GM18909 (cell line): ENCODE measurements around the gene MAX.
A peak's percentile ranks its signal among the peaks of the same experiment; 100 is the strongest.

Experiments used
- ATAC-seq: cut with Tn5 transposase; IDR thresholded peaks from one replicate; pipeline ENCODE4 v1.9.1; 2021; ENCODE audit warnings: mild to moderate bottlenecking; ENCODE audit not compliant: unreplicated experiment, poor library complexity

MAX gene

DNA sequence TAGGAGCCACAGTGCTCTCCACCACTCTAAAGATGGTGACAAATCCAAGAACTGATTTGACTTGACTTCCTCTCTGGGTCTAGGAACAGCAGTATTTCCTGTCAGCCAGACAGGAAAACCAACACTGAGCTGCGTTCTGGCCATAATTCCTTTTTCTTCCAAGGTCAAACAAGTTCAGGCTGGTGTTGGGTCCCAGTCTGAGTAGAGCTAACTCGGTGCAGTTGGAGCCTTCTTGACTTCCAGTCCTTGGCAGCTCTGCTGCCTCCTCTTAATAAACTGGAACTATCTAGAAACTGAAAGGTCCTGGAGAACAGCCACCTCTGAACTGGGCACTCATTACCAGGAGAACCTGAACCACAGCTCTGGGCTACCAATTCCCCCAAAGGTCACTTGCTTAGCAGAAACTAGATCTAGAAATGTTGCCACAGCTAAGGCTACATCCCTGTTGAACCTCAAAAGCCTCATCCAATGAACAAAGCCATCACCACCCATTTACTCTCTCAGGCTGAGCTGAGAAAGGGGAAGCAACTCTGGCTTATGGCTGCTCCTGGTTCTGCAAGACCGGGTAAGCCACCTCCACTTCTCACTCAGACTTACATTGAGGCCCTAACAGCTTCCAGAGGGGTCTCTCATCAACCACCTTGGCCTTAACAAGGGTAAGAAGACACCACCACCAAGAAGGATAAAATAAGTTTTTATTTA lies 27.7 kb downstream of the MAX start:
- ATAC-seq: no peak

DNA sequence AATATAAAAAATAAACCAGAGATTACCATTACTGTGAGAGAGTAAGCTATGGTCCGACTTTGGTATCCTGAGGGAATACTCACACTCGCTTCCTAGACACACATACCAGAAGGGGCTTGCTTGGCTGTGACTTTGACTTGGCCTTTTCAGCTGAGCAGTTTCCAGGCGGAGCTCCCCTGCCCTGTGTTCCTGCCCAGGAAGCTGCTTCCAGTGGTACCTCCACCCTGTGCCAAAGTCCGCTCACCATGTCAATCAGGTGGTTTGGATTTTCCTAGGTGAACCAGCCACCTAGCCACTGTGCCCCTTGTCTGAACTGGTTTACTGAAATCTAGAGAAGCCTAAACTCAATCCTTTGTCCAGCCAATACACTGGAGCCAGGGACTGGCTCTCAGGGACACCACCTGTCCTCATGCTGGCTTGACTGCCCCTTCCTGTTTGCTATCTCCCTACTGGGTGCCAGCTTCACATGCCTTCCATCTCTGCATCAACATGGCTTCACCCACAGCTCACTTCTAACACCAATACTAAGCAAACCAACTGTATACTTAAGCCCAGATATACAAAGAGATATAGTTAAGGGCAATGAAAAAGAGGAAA lies 28.6 kb downstream of the MAX start:
- no peak for ATAC-seq

DNA sequence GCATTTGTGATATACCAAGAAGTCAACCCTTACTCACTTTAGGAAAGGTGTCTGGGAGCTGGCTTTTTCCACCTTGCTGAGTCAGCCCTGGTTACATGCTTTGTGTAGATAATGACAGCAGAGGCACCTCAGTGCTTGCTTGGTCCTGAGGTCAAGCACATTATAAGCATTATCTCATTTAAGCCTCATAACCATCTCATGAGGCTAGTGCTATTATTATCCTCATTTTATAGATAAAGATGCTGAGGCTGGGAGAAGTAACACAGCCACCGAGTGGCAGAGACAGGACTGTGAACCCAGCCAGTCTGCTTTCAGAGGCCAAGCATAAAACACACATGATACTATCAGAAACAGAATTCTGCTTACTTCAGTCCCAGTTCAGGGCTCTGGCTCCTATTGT lies 29.4 kb downstream of the MAX start:
- no peak for ATAC-seq

DNA sequence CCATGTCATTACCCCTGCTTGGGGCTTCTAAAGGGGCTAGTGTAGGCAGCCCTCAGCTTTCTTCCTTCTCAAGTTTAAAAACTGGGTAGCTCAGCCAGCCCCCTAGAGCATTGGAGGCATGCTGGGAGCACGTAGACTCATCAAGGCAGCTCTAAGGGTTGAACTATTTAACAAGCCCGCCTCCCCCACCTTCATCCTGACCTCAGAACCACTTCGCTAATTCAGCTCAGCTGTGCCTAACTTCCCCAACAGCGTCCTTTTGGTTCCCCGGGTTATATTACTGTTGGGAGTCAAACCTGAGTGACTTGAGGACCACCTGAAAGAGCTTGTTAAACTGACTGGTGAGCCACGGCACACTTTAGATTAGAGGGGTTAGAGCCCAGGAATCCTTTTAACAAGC lies 30.1 kb downstream of the MAX start:
- no peak for ATAC-seq

DNA sequence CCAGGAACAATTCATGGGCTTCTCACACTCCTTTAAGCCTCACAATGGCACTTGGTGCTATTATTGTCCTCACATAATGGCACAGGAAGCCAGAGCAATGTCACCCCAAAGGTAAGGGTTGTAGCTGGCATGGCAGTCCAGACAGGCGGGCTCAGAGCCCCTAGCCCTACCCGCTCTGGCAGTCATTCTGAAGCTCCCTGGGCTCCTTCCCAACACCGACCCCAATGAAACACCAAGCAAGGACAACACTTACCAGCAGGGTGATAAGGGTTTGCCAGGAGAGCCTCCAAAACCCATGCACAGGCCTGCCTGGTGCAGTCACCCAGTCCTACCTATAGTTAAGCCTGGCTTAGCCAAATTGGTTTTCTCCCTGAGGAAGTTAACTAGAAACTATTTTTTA lies 30.8 kb downstream of the MAX start:
- no peak for ATAC-seq

DNA sequence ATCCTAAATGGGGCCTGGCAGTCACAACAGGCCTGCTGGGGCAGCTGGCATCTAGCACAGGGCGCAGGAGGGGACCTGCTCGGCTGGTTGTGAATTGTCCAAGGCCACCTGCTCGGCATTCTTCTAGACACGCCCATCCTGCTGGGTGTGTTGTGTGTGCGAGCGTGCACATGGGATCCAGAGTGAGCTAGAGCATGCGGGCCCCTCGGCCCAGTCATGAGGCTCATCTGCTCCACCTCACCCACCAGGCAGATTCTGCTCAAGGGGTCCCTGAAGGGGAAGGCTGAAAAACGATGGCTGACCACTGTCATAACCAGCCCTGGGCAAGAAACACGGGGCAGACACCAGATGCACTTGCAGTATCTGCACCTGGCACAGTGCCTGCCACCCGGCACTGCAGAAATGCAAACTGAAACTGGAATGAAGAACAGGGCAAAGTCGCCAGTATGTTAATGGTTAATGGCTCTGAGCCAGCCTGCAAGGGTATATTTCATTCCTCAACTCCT lies 31.8 kb downstream of the MAX start:
- ATAC-seq: peak; percentile 77

DNA sequence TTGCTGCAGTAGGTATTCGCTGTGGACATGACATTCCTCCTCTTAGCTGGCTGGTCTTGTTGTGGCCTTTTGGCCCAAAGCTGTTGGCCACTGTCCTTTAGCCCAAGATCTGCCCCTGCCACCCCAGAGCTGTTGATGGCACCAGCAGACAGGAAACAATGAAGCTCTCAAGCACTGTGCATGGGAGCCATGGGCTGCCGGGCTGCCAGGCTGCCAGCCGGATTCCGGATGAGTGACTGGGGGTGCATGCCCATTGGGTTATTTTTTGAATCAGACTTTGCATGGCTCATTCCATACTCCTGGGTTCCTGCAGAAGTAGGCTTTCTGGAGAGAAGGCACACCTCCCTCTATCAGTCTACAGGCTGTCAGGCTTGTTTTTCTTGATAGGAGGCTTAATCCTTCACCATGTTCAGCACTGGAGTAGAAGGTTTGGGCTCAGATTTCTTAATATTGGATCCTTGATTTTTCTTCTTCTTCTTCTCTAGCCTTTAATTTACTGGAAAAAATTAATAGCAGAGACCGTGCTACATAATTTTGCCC lies 32.4 kb downstream of the MAX start:
- ATAC-seq: no peak

DNA sequence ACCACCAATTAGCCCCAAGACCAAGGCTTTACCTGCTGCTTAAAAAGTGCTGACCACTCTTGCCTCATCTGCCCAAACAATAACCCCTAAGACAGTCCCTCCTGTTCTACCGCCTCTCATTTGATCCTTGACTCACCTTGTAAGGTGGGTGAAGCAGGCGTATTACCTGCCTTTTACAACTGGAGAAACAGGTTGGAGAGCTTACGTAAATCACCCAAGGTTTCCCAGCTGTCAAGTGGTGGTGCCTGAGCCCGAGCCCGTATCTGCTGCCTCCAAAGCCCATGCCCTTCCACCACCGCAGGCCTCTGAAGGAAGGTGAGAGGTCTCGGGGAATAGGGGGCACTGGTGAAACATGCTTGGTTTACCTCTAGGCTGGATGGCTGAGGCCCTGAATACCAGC lies 36.6 kb downstream of the MAX start:
- ATAC-seq: no peak

DNA sequence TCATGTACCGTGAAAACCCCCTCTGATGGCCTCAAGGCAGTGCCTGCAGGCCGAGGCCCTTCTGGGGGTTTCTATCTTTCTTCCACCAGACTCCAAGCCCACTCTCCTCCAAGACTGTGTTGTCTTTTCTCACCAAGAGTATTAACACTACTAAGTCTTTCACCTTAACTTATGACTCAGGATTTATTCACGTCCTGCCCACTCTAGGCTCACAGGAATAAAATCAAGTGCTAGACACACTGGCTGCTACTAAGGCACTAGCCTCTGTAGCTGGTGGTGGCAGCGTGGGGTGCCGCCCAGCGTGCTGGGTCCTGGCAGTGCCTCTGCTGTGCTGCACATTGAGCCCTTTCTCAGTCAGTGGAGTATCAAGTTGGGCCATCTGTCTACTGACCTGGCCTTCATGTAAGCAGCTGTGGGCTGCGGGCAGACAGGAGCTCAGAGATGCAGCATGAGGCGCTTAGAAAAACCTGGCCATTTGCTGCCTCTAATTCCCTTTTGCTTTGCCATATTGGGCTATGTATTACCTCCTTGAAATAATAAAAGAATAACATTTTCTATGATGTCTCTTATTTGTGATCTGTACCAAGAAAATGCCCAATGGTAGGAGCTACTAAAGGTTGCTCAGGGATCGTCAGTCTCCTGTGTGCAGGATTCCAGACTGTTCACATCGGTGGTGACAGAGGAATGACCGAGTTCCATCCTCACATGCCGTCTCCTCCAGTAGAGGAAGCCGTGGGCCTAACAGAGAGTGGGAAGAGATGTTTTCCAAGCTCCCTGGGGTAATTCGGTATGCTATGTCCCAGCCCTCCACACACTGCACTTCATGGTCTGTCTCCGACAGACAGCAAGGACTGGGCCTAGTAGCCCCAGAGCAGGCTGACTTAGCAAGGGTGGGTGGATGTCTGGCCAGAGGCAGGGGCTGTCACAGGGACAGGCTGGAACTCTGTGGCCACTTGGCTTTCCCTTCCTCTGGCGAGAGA lies 39.9 kb downstream of the MAX start:
- ATAC-seq: no peak

DNA sequence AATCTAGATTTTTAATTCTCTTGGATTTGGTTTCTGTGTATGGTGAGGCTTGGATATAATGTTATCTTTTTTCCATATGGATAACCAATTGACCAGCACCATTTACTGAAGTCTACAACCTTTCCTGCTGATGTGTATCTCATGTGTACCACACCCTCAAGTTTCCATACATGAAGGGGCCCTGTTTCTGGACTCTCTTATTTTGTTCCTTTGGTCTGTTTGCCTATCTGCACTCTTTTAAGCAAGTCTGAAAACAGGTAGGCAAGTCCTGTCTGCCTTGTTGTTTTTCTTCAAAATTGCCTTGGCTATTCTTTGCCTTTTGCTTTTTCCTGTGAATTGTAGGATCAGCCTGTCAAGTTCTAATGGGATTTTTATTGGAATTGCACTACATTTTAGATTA lies 44.6 kb downstream of the MAX start:
- no peak for ATAC-seq

DNA sequence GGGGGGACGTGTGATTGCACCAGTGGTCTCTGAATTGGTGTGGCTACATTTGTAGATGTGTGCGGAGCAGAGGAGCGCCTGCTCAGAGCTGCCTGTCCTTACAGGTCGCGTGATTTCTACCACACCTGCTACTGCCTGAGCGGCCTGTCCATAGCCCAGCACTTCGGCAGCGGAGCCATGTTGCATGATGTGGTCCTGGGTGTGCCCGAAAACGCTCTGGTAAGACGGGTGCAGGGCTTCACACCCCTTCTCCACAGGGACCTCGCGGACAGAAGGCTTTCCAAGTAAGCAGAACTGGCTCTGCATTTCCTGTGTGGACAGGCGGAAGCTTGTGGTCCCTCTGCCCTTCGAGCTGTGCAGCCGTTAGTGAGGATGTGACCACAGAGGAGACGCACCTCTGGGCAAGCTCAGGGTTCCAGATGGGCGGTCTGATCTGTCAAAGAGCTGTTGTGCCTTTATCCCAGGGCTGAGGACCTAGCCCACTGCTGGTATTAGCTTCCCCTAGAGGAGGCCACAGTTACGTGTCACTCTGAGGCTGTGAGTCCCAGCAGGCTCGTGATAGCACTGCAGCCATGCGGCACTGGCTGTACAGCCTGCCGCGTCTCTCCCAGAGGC lies 47.7 kb downstream of the MAX start:
- ATAC-seq: no peak

DNA sequence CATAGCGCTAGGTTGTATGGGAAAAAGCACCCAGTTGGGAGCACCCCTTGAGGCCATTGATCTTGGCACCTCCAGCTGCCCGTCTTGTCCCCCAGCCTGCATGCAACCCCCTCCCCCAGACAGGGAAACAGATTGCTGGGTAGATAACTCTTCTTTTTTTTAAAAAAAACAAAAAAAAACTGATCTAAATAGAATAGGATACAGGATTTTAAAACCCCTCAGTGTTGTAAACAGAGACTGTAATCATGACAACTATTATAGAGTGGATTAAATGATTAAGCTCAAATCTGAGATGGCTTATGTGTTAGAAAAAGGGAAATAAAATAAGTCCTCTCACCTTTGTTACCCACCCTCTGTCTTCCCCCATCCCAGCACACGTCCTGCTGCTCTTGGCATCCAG lies 48.9 kb downstream of the MAX start:
- ATAC-seq: no peak

DNA sequence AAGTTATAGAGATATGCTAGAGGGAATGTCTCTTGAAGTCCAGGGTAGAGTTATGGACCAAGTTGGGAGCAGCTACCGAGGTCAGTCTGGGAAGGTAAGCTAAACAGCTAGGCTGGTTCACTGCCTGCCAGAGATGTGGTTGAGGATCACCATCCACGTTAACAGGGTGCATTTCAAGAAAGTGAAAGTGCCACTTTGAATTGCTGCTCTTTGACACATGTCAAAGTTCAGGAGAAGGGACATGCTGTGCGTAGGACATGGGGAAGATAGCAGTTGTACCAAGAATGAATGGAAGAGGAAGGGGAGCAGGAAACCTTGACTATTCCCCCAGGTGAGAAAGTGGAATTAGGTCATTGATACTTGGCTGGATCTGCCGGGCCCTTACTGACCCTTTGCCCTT lies 49.5 kb downstream of the MAX start:
- no peak for ATAC-seq

DNA sequence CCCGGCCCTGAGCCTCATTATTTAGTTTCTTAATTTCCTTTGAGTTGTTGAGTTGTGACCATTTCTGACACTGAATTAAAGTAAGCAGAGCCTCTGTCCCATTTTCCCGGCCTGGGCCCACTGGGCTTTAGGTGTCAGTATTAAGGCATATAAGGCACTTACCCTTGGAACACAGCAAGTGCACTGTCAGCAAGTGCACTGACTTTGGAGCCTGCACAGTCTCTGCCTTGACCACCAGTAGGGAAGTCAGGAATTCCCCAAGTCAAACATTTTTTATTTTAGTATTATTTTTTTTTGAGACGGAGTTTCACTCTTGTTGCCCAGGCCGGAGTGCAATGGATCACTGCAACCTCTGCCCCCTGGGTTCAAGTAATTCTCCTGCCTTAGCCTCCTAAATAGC lies 56.6 kb downstream of the MAX start:
- ATAC-seq: no peak

DNA sequence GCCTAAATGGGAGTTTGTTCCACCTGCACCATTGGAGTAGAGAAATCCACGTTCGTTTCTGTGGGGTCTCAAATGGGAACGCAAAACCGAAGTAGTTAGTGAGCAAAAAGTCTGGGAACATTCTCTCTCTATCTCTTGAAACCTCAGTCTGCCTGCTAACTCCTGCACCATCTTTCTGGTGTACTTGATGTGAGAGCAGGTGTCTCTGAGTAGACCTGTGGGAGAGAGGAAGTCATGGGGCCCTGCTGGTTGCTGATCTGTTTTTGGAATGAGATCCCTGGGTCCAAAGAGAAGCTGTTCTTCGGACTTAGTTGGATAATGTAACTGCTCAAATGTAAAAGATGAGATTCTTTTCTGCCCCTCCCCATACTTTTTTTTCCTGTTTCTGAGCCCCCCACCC lies 57.3 kb downstream of the MAX start:
- no peak for ATAC-seq

DNA sequence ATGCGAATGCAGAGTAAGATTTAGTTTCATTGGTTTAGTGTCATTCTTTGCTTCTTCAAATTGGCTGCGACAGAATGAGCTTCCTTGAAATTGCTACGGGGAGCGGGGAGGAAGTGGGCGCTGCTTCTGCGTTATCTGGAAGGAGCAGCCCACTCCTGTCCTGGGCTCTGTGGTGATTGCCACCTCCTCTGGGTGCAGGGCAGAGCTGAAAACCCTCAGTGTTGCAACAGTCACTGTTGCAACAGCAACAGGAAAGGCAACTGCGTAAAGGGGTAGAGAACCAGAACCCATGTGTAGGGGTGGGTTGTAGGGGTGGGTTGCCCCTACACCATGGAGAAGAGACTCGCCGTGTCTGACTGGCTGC lies 57.7 kb downstream of the MAX start:
- ATAC-seq: no peak

DNA sequence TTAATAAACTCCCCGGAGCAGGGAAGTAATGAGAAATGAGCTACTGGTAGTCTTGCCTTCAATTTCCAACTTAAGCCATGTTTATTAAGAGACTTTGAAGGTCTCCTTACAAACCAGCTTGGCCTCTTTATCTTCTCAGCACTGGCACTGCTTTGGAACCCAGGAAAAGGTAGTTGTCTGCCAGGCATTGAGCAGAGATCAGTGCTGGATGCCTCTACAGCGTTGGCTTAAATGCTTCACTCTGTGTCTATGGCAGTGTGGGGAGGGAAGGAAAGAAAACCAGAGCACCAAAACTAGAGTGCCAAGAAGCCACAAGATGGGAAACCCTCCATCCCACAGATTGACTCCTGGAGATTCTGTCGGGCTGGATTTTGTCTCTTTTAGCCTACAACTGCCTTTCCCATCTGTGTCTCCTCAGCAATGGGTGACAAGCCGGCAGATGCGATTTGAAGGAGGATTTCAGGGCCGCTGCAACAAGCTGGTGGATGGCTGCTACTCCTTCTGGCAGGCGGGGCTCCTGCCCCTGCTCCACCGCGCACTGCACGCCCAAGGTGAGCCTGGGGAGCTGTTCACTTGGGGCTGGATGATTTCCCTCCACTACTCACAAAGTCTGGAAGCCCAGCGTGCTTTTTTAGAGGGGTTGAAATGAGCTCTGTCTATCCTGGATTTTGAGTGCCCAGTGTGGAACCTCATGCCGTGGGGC lies 58.3 kb downstream of the MAX start:
- ATAC-seq: no peak

DNA sequence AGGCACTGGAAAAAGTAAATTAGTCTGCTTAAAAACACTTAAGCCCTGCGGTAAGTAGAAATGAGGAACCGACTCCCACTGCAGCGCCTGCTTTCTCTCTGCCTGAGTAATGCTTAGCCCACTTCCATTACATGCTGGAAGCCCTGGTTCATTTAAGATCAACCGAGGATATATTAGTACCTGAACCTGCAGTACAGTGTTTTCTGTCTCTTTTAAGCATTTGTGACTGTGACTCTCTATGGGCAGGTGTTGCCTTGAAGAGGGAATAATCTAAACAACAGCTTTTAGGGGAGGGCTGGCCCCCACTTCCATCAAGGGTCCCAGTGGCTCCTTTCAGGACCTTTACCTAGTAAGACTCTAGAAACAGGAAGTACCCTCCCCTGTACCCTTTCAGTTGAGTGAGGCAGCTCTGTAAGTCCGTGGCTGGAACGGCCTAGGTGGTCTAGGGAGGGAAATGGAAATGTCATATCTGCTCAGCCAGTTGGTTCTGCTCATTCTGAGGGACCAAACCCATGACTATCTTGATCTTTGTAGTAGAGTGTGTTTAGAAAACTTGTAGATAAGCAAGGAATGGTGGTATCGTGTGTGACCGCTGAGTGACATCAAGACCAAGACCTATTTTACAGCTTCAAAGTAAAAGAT lies 59.5 kb downstream of the MAX start:
- ATAC-seq: peak; percentile 66

DNA sequence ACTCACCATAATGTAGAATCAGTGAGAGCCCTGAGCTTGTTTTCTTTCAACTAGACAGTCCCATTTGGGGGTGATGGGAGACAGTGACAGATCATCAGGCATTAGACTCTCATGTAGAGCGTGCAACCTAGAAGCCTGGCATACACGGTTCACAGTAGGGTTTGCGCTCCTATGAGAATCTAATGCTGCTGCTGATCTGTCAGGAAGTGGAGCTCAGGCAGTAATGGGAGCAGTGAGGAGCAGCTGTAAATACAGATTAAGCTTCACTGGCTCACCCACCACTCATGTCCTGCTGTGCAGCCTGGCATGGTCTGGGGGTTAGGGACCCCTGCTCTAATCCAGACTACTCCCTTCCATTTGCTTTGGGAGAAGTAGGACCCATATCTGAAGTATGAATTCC lies 60.0 kb downstream of the MAX start:
- no peak for ATAC-seq
